HL-60/S4 treated with retinoic acid at 250 ng/mL for 4 days and 3 days (cell line): Measurements from ENCODE around the gene ALG14.
"Not testable (repeated sequence)": the region's sequence is repeated elsewhere in the genome, so short reads cannot be mapped to it uniquely, and the experiment has no call there.

Experiments used
- in situ Hi-C: fragments of 300-500 bp; cut with MboI; formaldehyde crosslinking; loops from 2 replicates; pipeline ENCODE4 v1.7.0; 2022; ENCODE audit warnings: low sequenced_read_pairs

Gene ALG14

DNA sequence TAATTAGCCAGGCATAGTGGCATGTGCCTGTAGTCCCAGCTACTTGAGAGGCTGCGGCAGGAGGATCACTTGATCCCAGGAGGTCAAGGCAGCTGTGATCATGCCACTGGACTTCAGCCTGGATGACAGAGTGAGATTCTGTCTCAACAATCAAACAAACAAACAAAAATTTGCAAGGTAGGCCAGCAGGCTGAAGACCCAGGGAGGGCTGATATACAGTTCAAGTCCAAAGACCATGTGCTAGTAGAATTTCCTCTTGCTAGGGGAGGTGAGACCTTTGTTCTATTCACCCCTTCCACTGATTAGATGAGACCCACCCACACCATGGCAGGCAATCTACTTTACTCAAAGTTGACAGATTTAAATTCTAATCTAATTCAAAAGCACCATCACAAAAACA, 114.7 kb downstream of the ALG14 start:
- in situ Hi-C loops, result no loop called here

DNA sequence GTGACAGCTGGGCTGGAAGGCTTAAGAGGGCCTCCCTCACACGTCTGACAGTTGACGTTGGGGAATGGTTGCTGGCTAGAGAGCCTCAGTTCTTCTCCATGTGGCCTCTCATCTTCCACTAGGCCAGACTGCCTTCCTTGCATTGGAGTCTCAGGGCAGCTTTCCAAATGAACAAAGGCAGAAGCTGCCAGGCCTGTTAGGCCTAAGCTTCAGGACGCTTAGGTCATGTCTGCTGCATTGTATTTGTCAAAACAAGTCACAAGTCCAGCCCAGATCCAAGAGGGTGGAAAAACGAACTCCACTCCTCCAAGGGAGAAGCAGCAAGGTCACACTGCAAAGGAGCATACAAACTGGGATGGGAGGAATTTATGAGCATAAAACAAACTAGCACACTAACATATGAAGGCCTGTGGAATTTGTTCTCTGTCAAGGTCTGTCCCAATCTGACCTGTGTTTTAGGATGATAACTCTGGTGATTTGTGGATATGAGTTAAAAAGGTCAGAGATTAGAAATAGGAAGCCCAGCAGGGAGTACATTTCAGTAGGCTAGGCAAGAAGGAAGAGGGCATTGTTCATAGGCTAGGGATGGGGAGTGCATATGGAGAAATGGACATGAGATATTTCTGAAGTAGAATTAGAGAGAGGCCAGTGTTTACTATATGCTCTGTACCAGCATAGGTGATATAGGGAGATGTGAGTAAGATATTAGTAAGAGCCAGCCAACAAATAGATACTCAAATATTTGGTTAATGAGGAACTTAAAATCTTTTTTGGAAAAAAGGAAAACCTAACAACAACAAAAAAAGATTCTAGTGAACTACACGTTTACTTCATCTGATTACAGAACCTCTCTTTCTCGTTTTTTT, 116.8 kb downstream of the ALG14 start:
- in situ Hi-C loops, result no loop called here

- in situ Hi-C loops, result no loop called here
Observed at GRCh38 chr1:94954263-94955220, 118.2 kb downstream of the ALG14 start.

- in situ Hi-C loops, result no loop called here
Observed at GRCh38 chr1:94953746-94954145, 119.0 kb downstream of the ALG14 start.

DNA sequence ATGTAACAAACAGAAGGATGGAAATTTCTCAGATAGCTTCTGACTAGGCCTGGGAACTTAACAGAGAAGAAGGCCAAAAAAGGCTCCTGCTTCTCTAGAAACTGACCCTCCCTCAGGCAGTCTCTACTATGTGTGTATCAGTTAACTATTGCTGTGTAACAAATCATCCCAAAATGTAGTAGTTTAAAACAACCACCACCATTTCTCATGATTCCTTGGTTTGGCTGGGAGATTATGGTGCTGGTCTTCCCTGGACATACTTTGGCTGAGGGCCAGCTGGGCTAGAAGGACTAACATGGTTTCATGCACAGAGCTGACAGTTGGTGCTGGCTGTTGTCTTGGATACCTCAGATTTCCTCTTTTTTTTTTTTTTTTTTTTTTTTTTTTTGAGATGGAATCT, 119.6 kb downstream of the ALG14 start:
- in situ Hi-C loops, result no loop called here

DNA sequence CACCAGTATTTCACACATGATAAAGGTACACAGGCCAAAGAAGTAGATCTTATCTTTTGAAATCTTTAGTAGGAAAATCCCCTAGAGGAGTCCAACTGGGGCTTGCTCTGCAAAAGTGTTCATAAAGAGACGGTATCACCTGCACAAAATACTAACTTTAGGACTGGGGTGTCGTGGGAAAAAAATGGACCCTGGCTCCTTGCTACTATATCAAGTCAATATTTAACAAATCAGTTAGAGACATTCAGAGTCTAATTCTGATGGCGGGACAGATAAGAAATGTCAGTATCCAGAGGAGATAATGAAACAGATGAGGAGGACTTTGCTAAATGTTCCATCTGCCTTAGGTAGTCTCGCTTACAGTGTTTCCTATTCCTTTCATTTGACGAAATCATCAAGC, 120.2 kb downstream of the ALG14 start:
- in situ Hi-C loops, result no loop called here

DNA sequence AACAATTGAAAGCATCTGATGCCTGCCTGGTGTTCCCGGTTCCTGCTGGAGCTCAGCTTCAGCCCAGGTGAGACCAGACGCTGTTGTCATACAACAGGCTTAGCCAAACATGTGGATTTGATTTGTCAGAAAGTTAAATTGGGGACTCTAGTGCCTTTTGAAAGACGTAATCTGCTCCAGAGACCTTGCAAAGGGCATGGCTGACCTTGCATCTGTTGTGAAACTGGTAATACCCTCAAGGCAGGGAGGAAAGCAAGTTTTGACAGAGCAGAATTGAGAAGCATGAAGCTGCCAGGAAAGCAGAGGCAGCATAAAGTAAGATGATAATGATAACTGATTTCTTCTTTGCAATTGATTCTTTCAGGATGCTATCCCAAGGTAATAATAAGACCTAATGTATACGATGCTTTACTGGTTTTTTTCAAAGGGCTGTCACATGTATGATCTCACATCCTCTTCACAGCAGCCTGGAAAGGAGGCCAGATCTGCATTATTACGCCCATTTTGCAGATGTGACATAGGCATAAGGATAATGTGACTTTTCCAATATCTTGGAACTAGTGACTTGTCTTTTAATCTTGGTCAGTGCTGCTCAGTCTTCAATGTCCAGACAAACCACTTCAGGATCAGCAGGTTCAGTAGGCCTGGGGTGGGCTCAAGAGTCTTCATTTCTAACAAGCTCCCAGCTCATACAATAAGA, 121.1 kb downstream of the ALG14 start:
- in situ Hi-C loops, result no loop called here

- in situ Hi-C loops, result no loop called here
Observed at GRCh38 chr1:94951046-94951445, 121.7 kb downstream of the ALG14 start.

GRCh38 chr1:94949681-94950661, 122.8 kb downstream of the ALG14 start:
- in situ Hi-C loops, result no loop called here

GRCh38 chr1:94947437-94947836, 125.3 kb downstream of the ALG14 start:
- in situ Hi-C loops, result no loop called here

DNA sequence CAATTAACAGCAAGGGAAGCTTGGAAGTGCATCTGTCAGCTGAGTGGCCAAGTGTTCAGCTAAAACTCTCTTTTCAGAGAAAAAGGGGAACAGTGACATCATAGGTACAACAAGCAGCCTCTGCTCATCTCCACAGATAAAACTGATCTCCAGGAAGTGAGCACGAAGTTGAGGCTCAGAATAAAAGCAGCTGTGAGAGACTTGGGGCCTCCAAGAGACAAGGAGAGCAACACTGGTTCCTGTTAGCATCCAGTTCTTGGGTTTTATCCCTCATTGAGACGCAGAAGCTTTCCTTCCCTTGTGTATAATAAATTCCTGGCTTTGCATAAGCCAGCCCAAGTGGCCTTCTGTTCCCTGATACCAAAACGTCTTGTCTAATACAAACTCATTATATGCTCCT, 125.9 kb downstream of the ALG14 start:
- in situ Hi-C loops, result no loop called here

GRCh38 chr1:94942171-94943128, 130.3 kb downstream of the ALG14 start:
- in situ Hi-C loops, result no loop called here

GRCh38 chr1:94941480-94941879, 131.3 kb downstream of the ALG14 start:
- in situ Hi-C loops, result not testable (repeated sequence)

GRCh38 chr1:94940738-94941137, 132.0 kb downstream of the ALG14 start:
- in situ Hi-C loops, result no loop called here

GRCh38 chr1:94937820-94938219, 134.9 kb downstream of the ALG14 start:
- in situ Hi-C loops, result no loop called here

DNA sequence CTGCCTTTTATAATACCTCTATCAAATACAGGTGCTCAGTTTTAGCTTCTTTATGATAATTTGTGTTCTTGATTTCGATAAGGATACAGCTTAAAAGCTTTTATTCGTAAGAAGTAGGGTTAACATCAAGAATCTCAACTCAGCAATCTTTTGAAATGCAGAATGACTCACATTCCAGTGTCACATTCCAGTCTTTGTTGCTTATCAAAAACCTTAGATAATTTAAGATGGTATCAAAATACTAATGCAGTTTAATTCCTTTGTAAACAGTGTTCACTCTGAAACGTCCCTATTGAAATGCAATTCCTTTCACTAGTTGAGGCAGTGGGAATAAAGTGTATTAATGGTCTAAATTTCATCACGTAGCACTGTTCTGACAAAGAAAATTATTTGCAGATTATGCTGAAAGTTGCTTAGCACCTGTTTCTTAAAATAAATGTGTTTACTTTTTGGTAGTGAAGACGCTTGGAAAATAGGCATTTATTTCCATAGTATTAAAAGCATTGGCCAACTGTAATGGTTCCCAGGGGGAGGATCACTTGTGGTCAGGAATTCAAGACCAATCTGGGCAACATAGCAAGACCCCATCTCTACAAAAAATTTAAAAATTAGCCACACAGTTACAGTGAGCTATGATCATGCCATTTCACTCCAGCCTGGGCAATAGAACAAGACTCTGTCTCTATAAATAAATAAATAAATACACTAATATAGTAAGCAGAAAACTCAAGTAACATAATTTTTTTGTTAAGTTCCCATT, 135.7 kb downstream of the ALG14 start:
- in situ Hi-C loops, result no loop called here

- in situ Hi-C loops, result no loop called here
Observed at GRCh38 chr1:94935476-94935875, 137.3 kb downstream of the ALG14 start.

DNA sequence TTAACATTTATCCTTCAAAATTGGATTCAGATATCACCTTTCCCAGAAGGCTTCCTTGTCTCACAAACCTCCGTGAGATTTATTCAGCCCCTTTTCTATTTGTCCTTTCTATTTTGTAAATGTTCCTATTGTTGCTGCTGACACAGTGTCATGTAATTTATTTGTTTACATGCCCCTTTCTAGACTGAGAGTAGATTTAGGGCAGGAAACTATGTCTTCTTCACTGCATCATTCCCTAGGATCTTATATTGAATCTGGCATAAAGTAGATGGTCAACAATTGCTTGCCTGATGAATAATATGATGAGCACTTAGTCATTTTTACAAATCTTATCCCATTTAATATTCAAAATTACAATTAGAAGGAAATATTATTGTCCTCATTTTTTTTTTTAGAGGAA, 137.7 kb downstream of the ALG14 start:
- in situ Hi-C loops, result no loop called here
